Trophoblast cell (in vitro differentiated cells and primary cell): ENCODE results near the gene PKP4.

Experiments used
- DNase-seq, 2 donors: peaks; one replicate each; pipeline ENCODE4 v3.0.0-alpha.2; 2016
- H2AFZ ChIP-seq: 2 replicates; pipeline ENCODE4 v1.6.1; 2013; ENCODE audit warnings: low read length, moderate library complexity, mild to moderate bottlenecking; ENCODE audit not compliant: insufficient read depth, poor library complexity
- H2AK5ac ChIP-seq: 2 replicates; pipeline ENCODE4 v1.6.1; 2013; ENCODE audit warnings: mild to moderate bottlenecking, low read length
- H2BK120ac ChIP-seq: 2 replicates; pipeline ENCODE4 v1.6.1; 2013; ENCODE audit warnings: low read length, mild to moderate bottlenecking, moderate library complexity; ENCODE audit not compliant: insufficient read depth, poor library complexity
- H2BK12ac ChIP-seq: 2 replicates; pipeline ENCODE4 v1.6.1; 2013; ENCODE audit warnings: mild to moderate bottlenecking, low read length, moderate library complexity
- H2BK5ac ChIP-seq: 2 replicates; pipeline ENCODE4 v1.6.1; 2013; ENCODE audit warnings: low read length, low read depth, moderate library complexity, mild to moderate bottlenecking; ENCODE audit not compliant: poor library complexity
- H3K14ac ChIP-seq: 2 replicates; pipeline ENCODE4 v1.6.1; 2013; ENCODE audit warnings: mild to moderate bottlenecking, low read length
- H3K18ac ChIP-seq: 2 replicates; pipeline ENCODE4 v1.6.1; 2013; ENCODE audit warnings: mild to moderate bottlenecking, low read length
- H3K23ac ChIP-seq: 2 replicates; pipeline ENCODE4 v1.6.1; 2013; ENCODE audit warnings: low read length
- H3K27ac ChIP-seq: 2 replicates; pipeline ENCODE4 v1.5.1; 2013; ENCODE audit warnings: low read depth, mild to moderate bottlenecking, inconsistent platforms, low read length, moderate library complexity
- H3K27me3 ChIP-seq: 2 replicates; pipeline ENCODE4 v1.6.1; 2013; ENCODE audit warnings: inconsistent platforms, mild to moderate bottlenecking, low read length, moderate library complexity; ENCODE audit not compliant: insufficient read depth
- H3K36me3 ChIP-seq, 2 experiments: 1 replicate in 1 of 2; 2 replicates in 1 of 2; pipeline ENCODE4 v1.6.1; 2013; ENCODE audit warnings: low read length in 2 of 2, mild to moderate bottlenecking in 2 of 2, moderate library complexity in 1 of 2; ENCODE audit not compliant: insufficient read depth in 2 of 2, control insufficient read depth in 1 of 2
- H3K4ac ChIP-seq: 2 replicates; pipeline ENCODE4 v1.6.1; 2013; ENCODE audit warnings: low read depth, mild to moderate bottlenecking, low read length, moderate library complexity
- H3K4me1 ChIP-seq, 2 experiments: 1 replicate in 1 of 2; 2 replicates in 1 of 2; pipeline ENCODE4 v1.6.1; 2013; ENCODE audit warnings: low read length in 2 of 2, mild to moderate bottlenecking in 2 of 2, moderate library complexity in 1 of 2; ENCODE audit not compliant: insufficient read depth in 2 of 2, control insufficient read depth in 1 of 2
- H3K4me2 ChIP-seq: 2 replicates; pipeline ENCODE4 v1.6.1; 2013; ENCODE audit warnings: inconsistent platforms, mild to moderate bottlenecking, low read length, moderate library complexity
- H3K4me3 ChIP-seq: 2 replicates; pipeline ENCODE4 v1.5.1; 2013; ENCODE audit warnings: mild to moderate bottlenecking, low read depth, low read length, inconsistent platforms
- H3K79me1 ChIP-seq: one replicate; pipeline ENCODE4 v1.6.1; 2013; ENCODE audit warnings: low read length
- H3K79me2 ChIP-seq: 2 replicates; pipeline ENCODE4 v1.6.1; 2013; ENCODE audit warnings: low read length, mild to moderate bottlenecking; ENCODE audit not compliant: control insufficient read depth, insufficient read depth, poor library complexity
- H3K9ac ChIP-seq: 2 replicates; pipeline ENCODE4 v1.6.1; 2013; ENCODE audit warnings: mild to moderate bottlenecking, low read length
- H3K9me3 ChIP-seq: 2 replicates; pipeline ENCODE4 v1.6.1; 2013; ENCODE audit warnings: low read depth, mild to moderate bottlenecking, control low read depth, inconsistent platforms, low read length; ENCODE audit not compliant: insufficient read depth
- H4K12ac ChIP-seq: 2 replicates; pipeline ENCODE4 v1.6.1; 2013; ENCODE audit warnings: low read depth, mild to moderate bottlenecking, low read length, moderate library complexity
- H4K8ac ChIP-seq: 2 replicates; pipeline ENCODE4 v1.6.1; 2013; ENCODE audit warnings: low read depth, mild to moderate bottlenecking, low read length, moderate library complexity
- H4K91ac ChIP-seq: one replicate; pipeline ENCODE4 v1.6.1; 2013; ENCODE audit warnings: low read depth, mild to moderate bottlenecking, low read length, moderate library complexity
- WGBS: extraction: QIAGEN DNeasy Blood & Tissue Kit; methylation state at CpG from one replicate; pipeline ENCODE4 v1.1.7; 2013; ENCODE audit warnings: missing lambda C conversion rate; ENCODE audit not compliant: insufficient read length, insufficient coverage; ENCODE audit errors: extremely low coverage; 5-methylcytosine and 5-hydroxymethylcytosine counted together

PKP4 gene

GRCh38 chr2:158659483-158659882 lies 202.7 kb downstream of the PKP4 start:
- DNase-seq: no peak
- Histone ChIP-seq H3K9me3 (no peaks in the 10 kb centered on the region), H2AFZ (no peak overlapping the region), H3K23ac (peak overlapping the region; percentile 8), H2AK5ac (no peak overlapping the region), H4K91ac (no peak overlapping the region), H3K27me3 (no peaks in the 10 kb centered on the region), H2BK120ac (no peak overlapping the region), H3K14ac (no peak overlapping the region), H3K18ac (no peak overlapping the region), H3K79me2 (no peaks in the 10 kb centered on the region), H3K79me1 (no peaks in the 10 kb centered on the region), H3K36me3 (peaks cover 11 to 31% of the 10 kb centered on the region in 2 experiments), H3K9ac (no peak overlapping the region), H3K4ac (no peak overlapping the region), H2BK12ac (no peak overlapping the region), H2BK5ac (no peak overlapping the region), H3K4me3 (no peak overlapping the region), H4K12ac (no peak overlapping the region), H3K27ac (no peak overlapping the region), H3K4me2 (no peak overlapping the region), H3K4me1 (no peaks in the 10 kb centered on the region), H4K8ac (no peak overlapping the region)
- WGBS: no CpG with 5 or more reads among the region's 1 CpG

GRCh38 chr2:158661231-158661630 lies 204.5 kb downstream of the PKP4 start:
- no peak overlapping the region for H3K4me3 ChIP-seq
- H2BK120ac ChIP-seq: no peak overlapping the region
- no peak for DNase-seq
- no peak overlapping the region for H3K27ac ChIP-seq
- H3K23ac ChIP-seq: no peak overlapping the region
- no peak overlapping the region for H2BK5ac ChIP-seq
- H2AFZ ChIP-seq: no peak overlapping the region
- H3K79me1 ChIP-seq: no peaks in the 10 kb centered on the region
- no CpG with 5 or more reads among the region's 14 CpGs for WGBS
- H3K27me3 ChIP-seq: no peaks in the 10 kb centered on the region
- no peak overlapping the region for H2AK5ac ChIP-seq
- no peak overlapping the region for H4K8ac ChIP-seq
- no peak overlapping the region for H2BK12ac ChIP-seq
- no peak overlapping the region for H4K12ac ChIP-seq
- no peak overlapping the region for H3K14ac ChIP-seq
- H3K79me2 ChIP-seq: no peaks in the 10 kb centered on the region
- H4K91ac ChIP-seq: no peak overlapping the region
- H3K9me3 ChIP-seq: no peaks in the 10 kb centered on the region
- peaks cover 12 to 32% of the 10 kb centered on the region in 2 experiments for H3K36me3 ChIP-seq
- H3K4me1 ChIP-seq: no peaks in the 10 kb centered on the region
- H3K4ac ChIP-seq: no peak overlapping the region
- no peak overlapping the region for H3K4me2 ChIP-seq
- H3K18ac ChIP-seq: no peak overlapping the region
- H3K9ac ChIP-seq: no peak overlapping the region

GRCh38 chr2:158662421-158662820 lies 205.7 kb downstream of the PKP4 start:
- H2AK5ac ChIP-seq: no peak overlapping the region
- H4K12ac ChIP-seq: no peak overlapping the region
- no peak overlapping the region for H4K8ac ChIP-seq
- H2AFZ ChIP-seq: no peak overlapping the region
- H3K14ac ChIP-seq: no peak overlapping the region
- no CpG with 5 or more reads among the region's 6 CpGs for WGBS
- H3K4me1 ChIP-seq: no peaks in the 10 kb centered on the region
- no peak overlapping the region for H3K23ac ChIP-seq
- no peak overlapping the region for H3K4me2 ChIP-seq
- no peak overlapping the region for H3K4ac ChIP-seq
- H2BK5ac ChIP-seq: no peak overlapping the region
- H3K4me3 ChIP-seq: no peak overlapping the region
- H2BK12ac ChIP-seq: no peak overlapping the region
- no peak overlapping the region for H2BK120ac ChIP-seq
- no peak overlapping the region for H4K91ac ChIP-seq
- H3K79me2 ChIP-seq: no peaks in the 10 kb centered on the region
- peaks cover 18 to 39% of the 10 kb centered on the region in 2 experiments for H3K36me3 ChIP-seq
- H3K79me1 ChIP-seq: no peaks in the 10 kb centered on the region
- H3K18ac ChIP-seq: no peak overlapping the region
- H3K9me3 ChIP-seq: no peaks in the 10 kb centered on the region
- no peak for DNase-seq
- no peak overlapping the region for H3K9ac ChIP-seq
- H3K27ac ChIP-seq: no peak overlapping the region
- no peaks in the 10 kb centered on the region for H3K27me3 ChIP-seq

- no CpG with 5 or more reads among the region's 6 CpGs for WGBS
- H3K4me2 ChIP-seq: no peak overlapping the region
- no peaks in the 10 kb centered on the region for H3K79me2 ChIP-seq
Measured at GRCh38 chr2:158663796-158664195, 207.0 kb downstream of the PKP4 start.

More at GRCh38 chr2:158663796-158664195, 207.0 kb downstream of the PKP4 start:
- Histone ChIP-seq H2AFZ (no peak overlapping the region), H3K27ac (no peak overlapping the region), H3K36me3 (peaks cover 18 to 40% of the 10 kb centered on the region in 2 experiments), H2BK5ac (no peak overlapping the region), H3K27me3 (no peaks in the 10 kb centered on the region), H4K91ac (no peak overlapping the region), H3K79me1 (no peaks in the 10 kb centered on the region), H3K18ac (no peak overlapping the region), H3K4me3 (no peak overlapping the region), H3K9ac (no peak overlapping the region), H3K23ac (no peak overlapping the region), H3K9me3 (no peaks in the 10 kb centered on the region), H4K8ac (no peak overlapping the region), H3K4ac (no peak overlapping the region), H3K14ac (no peak overlapping the region), H2BK12ac (no peak overlapping the region), H2BK120ac (no peak overlapping the region), H4K12ac (no peak overlapping the region), H2AK5ac (no peak overlapping the region), H3K4me1 (no peaks in the 10 kb centered on the region)
- no peak for DNase-seq
